ENCODE data around the gene PAPPA. TPM values are rescaled to one million over a fixed set of nuclear protein-coding genes. Genes with fewer than 3 reads are reported as not detected.

The PAPPA gene
- total and polyA plus RNA-seq, 9 of the 15 experiments (the other 6 are each of a cell fraction or from before 2014, with no cell fraction given), result 0.06 to 0.18 (median 0.11) TPM

DNA sequence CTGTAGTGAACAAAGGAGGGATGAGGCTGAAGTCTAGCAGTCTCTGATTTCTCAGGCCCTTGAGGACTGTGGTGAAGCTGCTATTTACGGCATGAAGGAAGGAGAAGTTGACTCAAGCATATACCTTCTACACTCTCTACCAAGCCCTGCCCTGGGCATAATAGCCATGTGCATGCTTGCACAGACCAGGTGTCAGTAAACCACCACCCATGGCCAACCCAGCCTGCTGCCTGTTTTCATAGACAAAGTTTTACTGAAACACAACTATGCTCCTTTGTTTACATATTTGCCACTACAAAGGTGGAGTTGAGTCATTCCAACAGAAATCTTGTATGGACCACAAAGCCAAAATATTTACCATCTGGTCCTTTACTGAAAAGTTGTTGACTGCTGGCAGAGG lies 126.9 kb downstream of the PAPPA start:
- ATAC-seq (no peak), FAIRE-seq (no peak), DNase-seq (ENCODE audit: extremely low read depth in 1 of 4, low spot score in 3 of 4) (no peak)
- ChIA-PET POLR2A (no interaction called here), CTCF (ENCODE audit: low intra/inter-chr PET ratio) (no interaction called here)
- Histone ChIP-seq H3K4me3 (no peak overlapping the region), H3K4me1 (replicated peaks in 1 of 2; ENCODE audit: control insufficient read depth in 2 of 2, insufficient read depth in 2 of 2, low read length in 2 of 2) (no peaks in the 10 kb centered on the region), H4K20me1 (replicated peaks; ENCODE audit: control insufficient read depth, insufficient read depth, low read length) (no peaks in the 10 kb centered on the region), H3K9me1 (ENCODE audit: control insufficient read depth, insufficient read depth, low read length) (no peaks in the 10 kb centered on the region), H3K79me2 (ENCODE audit: control insufficient read depth, insufficient read depth, low read length) (no peaks in the 10 kb centered on the region), H3K36me3 (ENCODE audit: control insufficient read depth, insufficient read depth, low read length) (no peaks in the 10 kb centered on the region), H3K9me3 (replicated peaks; ENCODE audit: control insufficient read depth, insufficient read depth, low read depth, low read length) (no peaks in the 10 kb centered on the region), H3K9ac (ENCODE audit: insufficient read depth in 1 of 2, low read depth in 2 of 2, low read length in 2 of 2) (no peak overlapping the region), H3K27me3 (ENCODE audit: control insufficient read depth in 2 of 2, insufficient read depth in 2 of 2, low read length in 2 of 2) (no peaks in the 10 kb centered on the region), H3K27ac (ENCODE audit: extremely low read depth, low read depth, low read length) (no peak overlapping the region), H3K4me2 (ENCODE audit: insufficient read depth, low read length) (no peak overlapping the region), H2AFZ (ENCODE audit: low read depth, low read length) (no peak overlapping the region)
- 47% methylated on average over 1 of the region's 1 CpG for WGBS (ENCODE audit: insufficient coverage, low coverage, missing lambda C conversion rate)
- no peak for TF ChIP-seq MEF2A (IDR thresholded peaks at IDR 0.05; ENCODE audit: control insufficient read depth, low read depth, low read length)
- no peak for TF ChIP-seq YBX1 (IDR thresholded peaks at IDR 0.05)
- TF ChIP-seq ZNF561 (CRISPR knock-in tag; conservative IDR thresholded peaks at IDR 0.05), result no peak
- TF ChIP-seq RBM34 (IDR thresholded peaks at IDR 0.05; ENCODE audit: borderline replicate concordance, insufficient read depth, low read length), result no peak
- TF ChIP-seq ARID2 (IDR thresholded peaks at IDR 0.05), result no peak
- no peak for TF ChIP-seq TSC22D4 (tag; IDR thresholded peaks at IDR 0.05)
- in situ Hi-C loops (cut with MboI), result no loop called here
- intact Hi-C loops (cut with micrococcal nuclease), result no loop called here
- no TSS peak for BruUV-seq (replicated peaks)

DNA sequence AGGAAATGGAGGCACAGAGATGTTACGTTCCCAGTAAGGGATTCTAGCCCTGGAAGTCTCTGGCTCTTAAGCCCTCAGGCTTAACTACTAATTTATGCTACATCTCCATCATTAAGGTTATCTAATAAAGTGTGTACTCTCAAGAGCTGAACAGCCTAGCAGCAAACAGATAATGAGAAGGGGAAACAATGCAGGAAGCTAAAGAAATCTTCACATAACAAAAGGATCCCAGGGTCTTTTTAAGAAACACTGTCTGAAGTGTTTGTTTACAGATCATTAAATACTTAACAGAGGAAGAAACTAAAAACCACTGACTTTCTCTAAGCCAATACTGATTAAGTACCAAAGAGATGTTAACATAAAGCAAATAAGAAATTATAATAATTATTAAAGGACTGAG lies 129.0 kb downstream of the PAPPA start:
- FAIRE-seq, result no peak
- POLR2A ChIA-PET, result no interaction called here
- TF ChIP-seq DNMT1 (IDR thresholded peaks at IDR 0.05) (no peak), TAF7 (tag; IDR thresholded peaks at IDR 0.05) (no peak), KDM1A (IDR thresholded peaks at IDR 0.05) (no peak), JUN (IDR thresholded peaks at IDR 0.05; ENCODE audit: borderline replicate concordance, low read depth, low read length) (no peak), JUN (CRISPR knock-in tag; IDR thresholded peaks at IDR 0.05; ENCODE audit: borderline replicate concordance) (no peak), DMBX1 (CRISPR knock-in tag; IDR thresholded peaks at IDR 0.05; ENCODE audit: borderline replicate concordance) (no peak), ZSCAN32 (CRISPR knock-in tag; IDR thresholded peaks at IDR 0.05) (no peak), SMC3 (conservative IDR thresholded peaks at IDR 0.05; ENCODE audit: insufficient read depth, low read depth, low read length) (no peak)
- TF ChIP-seq, protein P1, sequence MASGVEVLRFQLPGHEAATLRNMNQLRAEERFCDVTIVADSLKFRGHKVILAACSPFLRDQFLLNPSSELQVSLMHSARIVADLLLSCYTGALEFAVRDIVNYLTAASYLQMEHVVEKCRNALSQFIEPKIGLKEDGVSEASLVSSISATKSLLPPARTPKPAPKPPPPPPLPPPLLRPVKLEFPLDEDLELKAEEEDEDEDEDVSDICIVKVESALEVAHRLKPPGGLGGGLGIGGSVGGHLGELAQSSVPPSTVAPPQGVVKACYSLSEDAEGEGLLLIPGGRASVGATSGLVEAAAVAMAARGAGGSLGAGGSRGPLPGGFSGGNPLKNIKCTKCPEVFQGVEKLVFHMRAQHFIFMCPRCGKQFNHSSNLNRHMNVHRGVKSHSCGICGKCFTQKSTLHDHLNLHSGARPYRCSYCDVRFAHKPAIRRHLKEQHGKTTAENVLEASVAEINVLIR (CRISPR knock-in tag; IDR thresholded peaks at IDR 0.05), result no peak
- TF ChIP-seq, protein P2, sequence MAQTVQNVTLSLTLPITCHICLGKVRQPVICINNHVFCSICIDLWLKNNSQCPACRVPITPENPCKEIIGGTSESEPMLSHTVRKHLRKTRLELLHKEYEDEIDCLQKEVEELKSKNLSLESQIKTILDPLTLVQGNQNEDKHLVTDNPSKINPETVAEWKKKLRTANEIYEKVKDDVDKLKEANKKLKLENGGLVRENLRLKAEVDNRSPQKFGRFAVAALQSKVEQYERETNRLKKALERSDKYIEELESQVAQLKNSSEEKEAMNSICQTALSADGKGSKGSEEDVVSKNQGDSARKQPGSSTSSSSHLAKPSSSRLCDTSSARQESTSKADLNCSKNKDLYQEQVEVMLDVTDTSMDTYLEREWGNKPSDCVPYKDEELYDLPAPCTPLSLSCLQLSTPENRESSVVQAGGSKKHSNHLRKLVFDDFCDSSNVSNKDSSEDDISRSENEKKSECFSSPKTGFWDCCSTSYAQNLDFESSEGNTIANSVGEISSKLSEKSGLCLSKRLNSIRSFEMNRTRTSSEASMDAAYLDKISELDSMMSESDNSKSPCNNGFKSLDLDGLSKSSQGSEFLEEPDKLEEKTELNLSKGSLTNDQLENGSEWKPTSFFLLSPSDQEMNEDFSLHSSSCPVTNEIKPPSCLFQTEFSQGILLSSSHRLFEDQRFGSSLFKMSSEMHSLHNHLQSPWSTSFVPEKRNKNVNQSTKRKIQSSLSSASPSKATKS (CRISPR knock-in tag; IDR thresholded peaks at IDR 0.05), result no peak

More for the DNA sequence above, 129.0 kb downstream of the PAPPA start:
- Histone ChIP-seq H2AFZ (ENCODE audit: low read depth, low read length) (no peak overlapping the region), H3K4me1 (replicated peaks in 1 of 2; ENCODE audit: control insufficient read depth in 2 of 2, insufficient read depth in 2 of 2, low read length in 2 of 2) (no peaks in the 10 kb centered on the region), H3K36me3 (ENCODE audit: control insufficient read depth, insufficient read depth, low read length) (no peaks in the 10 kb centered on the region), H3K27ac (ENCODE audit: extremely low read depth, low read depth, low read length) (no peak overlapping the region), H3K27me3 (ENCODE audit: control insufficient read depth in 2 of 2, insufficient read depth in 2 of 2, low read length in 2 of 2) (no peaks in the 10 kb centered on the region), H3K4me2 (ENCODE audit: insufficient read depth, low read length) (no peak overlapping the region), H3K9ac (ENCODE audit: insufficient read depth in 1 of 2, low read depth in 2 of 2, low read length in 2 of 2) (no peak overlapping the region), H3K9me3 (replicated peaks; ENCODE audit: control insufficient read depth, insufficient read depth, low read depth, low read length) (no peaks in the 10 kb centered on the region), H3K4me3 (no peak overlapping the region), H3K79me2 (ENCODE audit: control insufficient read depth, insufficient read depth, low read length) (no peaks in the 10 kb centered on the region), H3K9me1 (ENCODE audit: control insufficient read depth, insufficient read depth, low read length) (no peaks in the 10 kb centered on the region), H4K20me1 (replicated peaks; ENCODE audit: control insufficient read depth, insufficient read depth, low read length) (no peaks in the 10 kb centered on the region)
- DNase-seq (ENCODE audit: extremely low read depth in 1 of 4, low spot score in 3 of 4) (no peak), ATAC-seq (no peak)
- CTCF ChIA-PET (ENCODE audit: low intra/inter-chr PET ratio), result no interaction called here
- intact Hi-C loops (cut with micrococcal nuclease), result no loop called here
- BruUV-seq (replicated peaks), result no TSS peak
- in situ Hi-C loops (cut with MboI), result no loop called here
- 22% methylated on average over 1 of the region's 1 CpG for WGBS (ENCODE audit: insufficient coverage, low coverage, missing lambda C conversion rate)
